K562 treated with DMSO at 1 percent for 12 hours (cell line): ENCODE data around the gene SLCO2B1. TPM values are rescaled to one million over a fixed set of nuclear protein-coding genes. Genes with fewer than 3 reads are reported as not detected.

ENCODE experiments used
- total RNA-seq: library from RNA; unstranded; fragments of 300-600 nt; gene quantifications from 2 replicates; pipeline ENCODE4 v1.2.3, GENCODE V29; 2022; ENCODE audit not compliant: insufficient read depth

SLCO2B1 gene
- total RNA-seq, result 2.6 and 16.8 TPM in 2 replicates

DNA sequence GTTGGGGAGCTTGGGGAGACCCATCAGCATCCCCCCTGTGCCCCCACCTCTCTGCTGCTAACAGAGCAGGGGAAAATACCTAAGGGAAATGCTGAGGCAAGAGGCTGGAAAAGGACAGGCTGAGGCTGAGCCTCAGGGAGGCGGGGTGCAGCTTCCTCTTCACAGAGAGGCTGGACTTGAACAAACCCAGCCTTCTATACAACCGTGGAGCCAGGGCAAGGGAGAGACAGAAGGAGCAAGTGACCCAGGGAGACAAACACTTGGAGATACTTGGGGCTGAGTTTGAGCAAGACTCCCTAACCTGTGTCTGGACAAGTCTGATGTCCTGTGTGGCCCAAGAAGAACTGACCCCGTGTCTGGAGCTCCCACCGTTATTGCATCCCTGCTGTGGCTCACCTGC, at the start of gene SLCO2B1:
TSS of gene SLCO2B1 (plus strand) at position 229 of the 400 bp plus-strand sequence. CDS start 275 bp downstream, outside the sequence.

GRCh38 chr11:75240311-75241035, 89.6 kb downstream of the SLCO2B1 start, which contains the start of gene TPBGL:
TPBGL (plus strand) TSS chr11:75240774; CDS start chr11:75241050, 276 bp downstream.

Other genes with a start within 250 kb of the SLCO2B1 start
- gene XRRA1, start 202.0 kb upstream of the SLCO2B1 start, total RNA-seq, result 13.6 and 27.2 TPM in 2 replicates
- 43.3 and 60.9 TPM in 2 replicates for gene SPCS2, start 201.8 kb upstream of the SLCO2B1 start, total RNA-seq
- gene NEU3, start 162.2 kb upstream of the SLCO2B1 start, total RNA-seq, result 4.7 and 13.5 TPM in 2 replicates
- 0.17 TPM in 1 of 2 replicates, not detected in the other for gene OR2AT4, start 54.2 kb upstream of the SLCO2B1 start, total RNA-seq
- 0.28 TPM in 1 of 2 replicates, not detected in the other for gene TPBGL, start 89.7 kb downstream of the SLCO2B1 start, total RNA-seq
- gene ARRB1, start 200.6 kb downstream of the SLCO2B1 start, total RNA-seq, result 17.8 and 52.5 TPM in 2 replicates
- 5,508 and 7,806 TPM in 2 replicates for gene RPS3, start 248.4 kb downstream of the SLCO2B1 start, total RNA-seq